ENCODE measurements around the gene FSTL5. TPM values are rescaled to one million over a fixed set of nuclear protein-coding genes. Genes with fewer than 3 reads are reported as not detected.

Gene FSTL5
- total RNA-seq, 5 donors from 2014 or later (not counting 1 experiment from before 2014, with no cell fraction given), result not detected

DNA sequence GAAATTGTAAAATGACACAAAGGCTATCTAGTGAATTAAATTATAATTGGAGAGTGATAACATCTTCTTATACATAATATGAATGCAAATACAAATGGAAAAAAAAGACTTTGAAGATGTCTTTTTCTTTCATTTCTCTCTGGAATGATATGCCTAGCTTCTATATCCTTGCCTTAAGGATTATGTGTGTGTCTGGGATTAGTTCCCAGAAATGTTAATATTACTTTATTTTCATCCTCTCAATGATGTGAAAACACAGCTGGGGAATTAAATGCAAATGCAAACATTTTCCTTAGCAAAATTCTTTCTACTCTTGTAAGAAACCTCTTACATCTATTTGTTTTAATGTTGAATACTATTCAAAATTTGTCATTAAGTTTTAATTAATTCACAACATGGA is 441.9 kb downstream of the FSTL5 start:
- ChIA-PET CTCF (no interaction called here), POLR2A (no interaction called here)
- H3K4me1 Mint-ChIP-seq, result no peaks in the 10 kb centered on the region
- H3K36me3 Mint-ChIP-seq, result no peaks in the 10 kb centered on the region
- H3K4me1 ChIP-seq (ENCODE audit: control insufficient read depth in 1 of 2, extremely low read depth in 1 of 2, insufficient read depth in 2 of 2, low read length in 2 of 2), result no peaks in the 10 kb centered on the region
- no peak for DNase-seq
- no peak overlapping the region for H3K27ac ChIP-seq (ENCODE audit: low read length)
- no peak overlapping the region for H3K4me3 ChIP-seq (ENCODE audit: control insufficient read depth in 1 of 2, extremely low read depth in 1 of 2, low read length in 1 of 2)
- no peak for ATAC-seq (replicated peaks in 1 of 4)
- H3K27me3 ChIP-seq (replicated peaks in 1 of 2; ENCODE audit: control insufficient read depth in 2 of 2, extremely low read depth in 1 of 2, insufficient read depth in 2 of 2, low read length in 1 of 2), result no peaks in the 10 kb centered on the region
- peaks cover 3 to 19% (median 12%) of the 10 kb centered on the region in 3 donors for H3K9me3 Mint-ChIP-seq
- H3K36me3 ChIP-seq (ENCODE audit: control insufficient read depth in 2 of 2, extremely low read depth in 1 of 2, insufficient read depth in 1 of 2, low read length in 1 of 2), result no peaks in the 10 kb centered on the region
- no peak overlapping the region for H3K27ac Mint-ChIP-seq
- no peaks in the 10 kb centered on the region for H3K27me3 Mint-ChIP-seq
- no peak overlapping the region for H3K4me3 Mint-ChIP-seq
- no peaks in the 10 kb centered on the region for H3K9me3 ChIP-seq

- POLR2A ChIA-PET, result no interaction called here
- CTCF ChIA-PET, result interaction anchor here in 1 of 2 donors (0.5 kb wide), 1 partner anchor 304 kb away, joined by 4 read pairs; no protein-coding TSS in a partner anchor
- Mint-ChIP-seq H3K27ac (no peak overlapping the region), H3K36me3 (no peaks in the 10 kb centered on the region), H3K4me1 (no peaks in the 10 kb centered on the region), H3K9me3 (peaks cover 5 to 23% (median 22%) of the 10 kb centered on the region in 3 donors), H3K27me3 (no peaks in the 10 kb centered on the region), H3K4me3 (no peak overlapping the region)
- Histone ChIP-seq H3K4me1 (ENCODE audit: control insufficient read depth in 1 of 2, extremely low read depth in 1 of 2, insufficient read depth in 2 of 2, low read length in 2 of 2) (no peaks in the 10 kb centered on the region), H3K27ac (ENCODE audit: low read length) (no peak overlapping the region), H3K36me3 (ENCODE audit: control insufficient read depth in 2 of 2, extremely low read depth in 1 of 2, insufficient read depth in 1 of 2, low read length in 1 of 2) (no peaks in the 10 kb centered on the region), H3K9me3 (no peaks in the 10 kb centered on the region), H3K27me3 (replicated peaks in 1 of 2; ENCODE audit: control insufficient read depth in 2 of 2, extremely low read depth in 1 of 2, insufficient read depth in 2 of 2, low read length in 1 of 2) (no peaks in the 10 kb centered on the region), H3K4me3 (ENCODE audit: control insufficient read depth in 1 of 2, extremely low read depth in 1 of 2, low read length in 1 of 2) (no peak overlapping the region)
- no CpG with 5 or more reads among the region's 1 CpG for WGBS (ENCODE audit: insufficient coverage)
- ATAC-seq (replicated peaks in 1 of 4) (no peak), DNase-seq (no peak)
These were observed 446.7 kb downstream of the FSTL5 start for GRCh38 chr4:161717084-161717483.

DNA sequence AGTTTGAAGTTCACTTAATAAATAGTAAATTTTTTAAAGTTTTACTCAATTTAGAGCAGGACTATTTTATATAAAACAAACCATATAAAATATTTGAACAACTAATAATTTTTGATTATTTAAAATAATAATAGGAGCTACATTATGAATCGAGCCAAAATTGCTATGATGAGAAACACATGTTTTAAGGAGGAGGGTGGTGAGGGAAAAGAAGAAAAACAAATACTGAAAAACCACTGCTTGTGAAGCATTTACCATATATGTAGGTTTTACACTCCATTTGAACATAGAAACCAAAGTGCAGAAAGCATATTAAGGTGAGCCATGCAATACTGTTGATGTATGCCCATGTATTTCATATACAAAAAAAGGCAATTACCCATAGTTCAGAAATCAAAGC is 448.9 kb downstream of the FSTL5 start:
- Mint-ChIP-seq H3K4me1 (no peaks in the 10 kb centered on the region), H3K9me3 (peaks cover 5 to 21% (median 19%) of the 10 kb centered on the region in 3 donors), H3K27me3 (no peaks in the 10 kb centered on the region), H3K27ac (no peak overlapping the region), H3K4me3 (no peak overlapping the region), H3K36me3 (no peaks in the 10 kb centered on the region)
- H3K27ac ChIP-seq (ENCODE audit: low read length), result no peak overlapping the region
- ATAC-seq (replicated peaks in 1 of 4), result no peak
- H3K36me3 ChIP-seq (ENCODE audit: control insufficient read depth in 2 of 2, extremely low read depth in 1 of 2, insufficient read depth in 1 of 2, low read length in 1 of 2), result no peaks in the 10 kb centered on the region
- ChIA-PET POLR2A (no interaction called here), CTCF (interaction anchor here in 1 of 2 donors (1.1 kb wide), 1 partner anchor 11 kb away, joined by 3 read pairs; no protein-coding TSS in a partner anchor)
- no CpG with 5 or more reads among the region's 1 CpG for WGBS (ENCODE audit: insufficient coverage)
- no peak overlapping the region for H3K4me3 ChIP-seq (ENCODE audit: control insufficient read depth in 1 of 2, extremely low read depth in 1 of 2, low read length in 1 of 2)
- H3K27me3 ChIP-seq (replicated peaks in 1 of 2; ENCODE audit: control insufficient read depth in 2 of 2, extremely low read depth in 1 of 2, insufficient read depth in 2 of 2, low read length in 1 of 2), result no peaks in the 10 kb centered on the region
- no peak for DNase-seq
- no peaks in the 10 kb centered on the region for H3K9me3 ChIP-seq
- H3K4me1 ChIP-seq (ENCODE audit: control insufficient read depth in 1 of 2, extremely low read depth in 1 of 2, insufficient read depth in 2 of 2, low read length in 2 of 2), result no peaks in the 10 kb centered on the region

DNA sequence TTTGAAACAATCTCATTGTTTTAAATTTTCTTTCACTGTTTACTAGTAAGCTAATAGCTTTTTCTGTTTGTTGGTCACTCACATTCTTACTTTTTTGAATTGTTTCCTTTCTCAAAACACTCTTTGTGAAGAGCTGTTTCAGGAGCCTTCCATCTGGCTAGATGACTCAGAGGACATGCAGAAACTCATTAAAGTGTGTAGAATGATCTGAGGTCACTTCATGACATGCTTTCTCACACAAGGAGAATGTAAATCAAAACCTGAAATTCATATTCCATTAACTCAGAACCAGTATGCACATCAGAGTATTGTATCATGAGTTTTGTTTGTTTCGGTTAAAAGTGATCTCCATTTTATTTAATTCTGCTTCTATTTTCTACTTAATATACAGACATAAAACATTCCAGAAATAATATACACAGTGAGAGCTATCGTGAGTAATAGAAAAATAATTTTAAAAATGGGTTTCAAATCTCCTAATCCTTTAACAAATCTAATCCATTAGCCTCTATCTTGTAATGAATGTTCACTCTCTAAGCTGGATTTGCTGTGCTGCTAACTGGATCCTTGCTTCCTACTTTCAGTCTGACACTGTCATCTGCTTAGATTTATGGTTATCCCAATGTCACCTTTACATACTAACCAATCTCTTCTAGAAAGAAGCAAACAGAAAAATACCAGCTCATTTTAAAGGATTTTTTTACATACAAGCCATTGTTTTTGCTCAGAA is 449.6 kb downstream of the FSTL5 start:
- Histone ChIP-seq H3K9me3 (no peaks in the 10 kb centered on the region), H3K27me3 (replicated peaks in 1 of 2; ENCODE audit: control insufficient read depth in 2 of 2, extremely low read depth in 1 of 2, insufficient read depth in 2 of 2, low read length in 1 of 2) (no peaks in the 10 kb centered on the region), H3K4me1 (ENCODE audit: control insufficient read depth in 1 of 2, extremely low read depth in 1 of 2, insufficient read depth in 2 of 2, low read length in 2 of 2) (no peaks in the 10 kb centered on the region), H3K27ac (ENCODE audit: low read length) (no peak overlapping the region), H3K4me3 (ENCODE audit: control insufficient read depth in 1 of 2, extremely low read depth in 1 of 2, low read length in 1 of 2) (no peak overlapping the region), H3K36me3 (ENCODE audit: control insufficient read depth in 2 of 2, extremely low read depth in 1 of 2, insufficient read depth in 1 of 2, low read length in 1 of 2) (no peaks in the 10 kb centered on the region)
- H3K9me3 Mint-ChIP-seq, result peaks cover 5 to 15% (median 14%) of the 10 kb centered on the region in 3 donors
- H3K4me3 Mint-ChIP-seq, result no peak overlapping the region
- DNase-seq (no peak), ATAC-seq (replicated peaks in 1 of 4) (no peak)
- ChIA-PET POLR2A (no interaction called here), CTCF (interaction anchor here in 1 of 2 donors (1.1 kb wide), 1 partner anchor 12 kb away, joined by 3 read pairs; no protein-coding TSS in a partner anchor)
- no peaks in the 10 kb centered on the region for H3K27me3 Mint-ChIP-seq
- no peaks in the 10 kb centered on the region for H3K36me3 Mint-ChIP-seq
- WGBS (ENCODE audit: insufficient coverage), result no CpG with 5 or more reads among the region's 2 CpGs
- no peaks in the 10 kb centered on the region for H3K4me1 Mint-ChIP-seq
- H3K27ac Mint-ChIP-seq, result no peak overlapping the region

DNA sequence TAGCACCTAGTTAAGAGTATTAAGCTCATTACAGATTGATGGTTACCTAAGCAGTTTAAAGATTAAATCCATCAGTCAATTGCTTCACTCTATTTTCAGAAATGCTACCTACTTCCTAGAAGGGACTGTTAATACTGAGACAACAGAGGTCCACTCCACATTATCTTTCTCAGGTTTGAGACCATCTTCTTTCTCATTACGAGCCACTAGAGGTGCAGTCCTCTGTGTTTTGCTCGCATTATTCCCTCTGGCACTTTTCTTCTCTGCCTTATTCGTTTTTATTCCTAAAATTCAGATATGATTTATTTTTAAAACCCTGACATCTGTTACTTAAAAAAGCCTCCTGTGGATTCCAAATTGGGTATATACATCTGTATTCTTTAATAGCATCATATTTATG is 459.1 kb downstream of the FSTL5 start:
- no peak overlapping the region for H3K27ac Mint-ChIP-seq
- H3K36me3 Mint-ChIP-seq, result no peaks in the 10 kb centered on the region
- no CpG with 5 or more reads among the region's 3 CpGs for WGBS (ENCODE audit: insufficient coverage)
- no peaks in the 10 kb centered on the region for H3K36me3 ChIP-seq (ENCODE audit: control insufficient read depth in 2 of 2, extremely low read depth in 1 of 2, insufficient read depth in 1 of 2, low read length in 1 of 2)
- DNase-seq, result no peak
- H3K27me3 ChIP-seq (replicated peaks in 1 of 2; ENCODE audit: control insufficient read depth in 2 of 2, extremely low read depth in 1 of 2, insufficient read depth in 2 of 2, low read length in 1 of 2), result no peaks in the 10 kb centered on the region
- no peaks in the 10 kb centered on the region for H3K4me1 Mint-ChIP-seq
- CTCF ChIA-PET, result no interaction called here
- no peaks in the 10 kb centered on the region for H3K4me1 ChIP-seq (ENCODE audit: control insufficient read depth in 1 of 2, extremely low read depth in 1 of 2, insufficient read depth in 2 of 2, low read length in 2 of 2)
- no peak overlapping the region for H3K4me3 Mint-ChIP-seq
- H3K4me3 ChIP-seq (ENCODE audit: control insufficient read depth in 1 of 2, extremely low read depth in 1 of 2, low read length in 1 of 2), result no peak overlapping the region
- H3K9me3 ChIP-seq, result no peaks in the 10 kb centered on the region
- peaks cover 0 to 4% (median 0%) of the 10 kb centered on the region in 3 donors for H3K9me3 Mint-ChIP-seq
- H3K27ac ChIP-seq (ENCODE audit: low read length), result no peak overlapping the region
- no peak for ATAC-seq (replicated peaks in 1 of 4)
- POLR2A ChIA-PET, result no interaction called here
- H3K27me3 Mint-ChIP-seq, result no peaks in the 10 kb centered on the region

DNA sequence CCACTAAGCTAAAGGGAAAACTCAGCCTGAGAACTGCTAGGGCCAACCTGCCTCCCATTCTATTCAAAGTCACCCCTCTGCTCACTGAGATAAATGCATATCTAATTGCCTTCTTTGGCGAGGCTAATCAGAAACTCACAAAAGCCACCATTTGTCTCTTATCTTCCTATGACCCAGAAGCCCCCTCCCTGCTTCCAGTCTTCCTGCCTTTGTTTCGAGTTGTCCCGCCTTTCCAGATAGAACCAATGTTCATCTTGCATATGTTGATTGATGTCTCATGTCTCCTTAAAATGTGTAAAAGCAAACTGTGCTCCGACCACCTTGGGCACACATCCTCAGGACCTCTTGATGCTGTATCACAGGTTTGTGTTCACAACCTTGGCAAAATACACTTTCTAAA is 459.8 kb downstream of the FSTL5 start:
- CTCF ChIA-PET, result no interaction called here
- DNase-seq (no peak), ATAC-seq (replicated peaks in 1 of 4) (no peak)
- Histone ChIP-seq H3K27ac (ENCODE audit: low read length) (no peak overlapping the region), H3K9me3 (no peaks in the 10 kb centered on the region), H3K27me3 (replicated peaks in 1 of 2; ENCODE audit: control insufficient read depth in 2 of 2, extremely low read depth in 1 of 2, insufficient read depth in 2 of 2, low read length in 1 of 2) (no peaks in the 10 kb centered on the region), H3K4me3 (ENCODE audit: control insufficient read depth in 1 of 2, extremely low read depth in 1 of 2, low read length in 1 of 2) (no peak overlapping the region), H3K4me1 (ENCODE audit: control insufficient read depth in 1 of 2, extremely low read depth in 1 of 2, insufficient read depth in 2 of 2, low read length in 2 of 2) (no peaks in the 10 kb centered on the region), H3K36me3 (ENCODE audit: control insufficient read depth in 2 of 2, extremely low read depth in 1 of 2, insufficient read depth in 1 of 2, low read length in 1 of 2) (no peaks in the 10 kb centered on the region)
- 93% methylated on average over 2 of the region's 4 CpGs for WGBS (ENCODE audit: insufficient coverage)
- Mint-ChIP-seq H3K4me3 (no peak overlapping the region), H3K27me3 (no peaks in the 10 kb centered on the region), H3K4me1 (no peaks in the 10 kb centered on the region), H3K36me3 (no peaks in the 10 kb centered on the region), H3K9me3 (peaks cover 0 to 4% (median 0%) of the 10 kb centered on the region in 3 donors), H3K27ac (no peak overlapping the region)
- POLR2A ChIA-PET, result no interaction called here

All from T-cell (primary cell).